HepG2 (cell line): Measurements from ENCODE around the gene MSANTD4. TPM values are rescaled to one million over a fixed set of nuclear protein-coding genes. Genes with fewer than 3 reads are reported as not detected.

Experiments used
- ATAC-seq: fragments of 200-7000 bp; cut with Tn5 transposase; 3 replicates; pipeline ENCODE4 v1.9.1; 2020; ENCODE audit warnings: mild to moderate bottlenecking, moderate library complexity
- BruUV-seq: library from RNA; stranded (reverse); fragments of 400-500 nt; replicated peaks from 2 replicates; lab custom pipeline; 2021; lab: Mats Ljungman, UMichigan
- CTCF ChIA-PET: fragments of 300-600 bp; formaldehyde crosslinking; extraction: SDS; loops from one replicate; lab custom pipeline; 2021; ENCODE audit warnings: low total read pairs, inconsistent platforms, low intra/inter-chr PET ratio; lab: Yijun Ruan, JAX
- POLR2A ChIA-PET: fragments of 350-600 bp; sonication (Branson Sonifier 250); formaldehyde crosslinking; loops from one replicate; lab custom pipeline; 2020; ENCODE audit warnings: antibody characterized with exemption, inconsistent platforms; lab: Yijun Ruan, JAX
- DNase-seq: peaks from one replicate; pipeline ENCODE4 v3.0.0-alpha.2; 2015; ENCODE audit warnings: low spot score
- FAIRE-seq: peaks from 3 replicates; lab custom pipeline; 2011; peaks lifted over from hg19 to GRCh38; lab: Jason Lieb, UNC
- H2AFZ ChIP-seq: one replicate; pipeline ENCODE4 v1.6.1; 2011; ENCODE audit warnings: low read length, inconsistent platforms
- H3K27ac ChIP-seq: fragments of 300-600 bp; 3 replicates; pipeline ENCODE4 v1.8.0; 2011; ENCODE audit warnings: mixed run types, mild to moderate bottlenecking, mixed read lengths, low read length, inconsistent platforms; ENCODE audit not compliant: insufficient read depth; ENCODE audit errors: extremely low read length
- H3K27me3 ChIP-seq, 2 experiments: fragments of 200-600 bp in 1 of 2; 2 replicates in 1 of 2; 3 replicates in 1 of 2; pipeline versions ENCODE4 v1.6.0 to v1.8.0; 2011; ENCODE audit warnings: low read length in 2 of 2, mild to moderate bottlenecking in 2 of 2, moderate library complexity in 2 of 2, inconsistent platforms in 1 of 2; ENCODE audit not compliant: insufficient read depth in 2 of 2, control insufficient read depth in 1 of 2
- H3K36me3 ChIP-seq, 2 experiments: fragments of 200-600 bp in 1 of 2; replicated peaks in 1 of 2; 2 replicates in 1 of 2; 3 replicates in 1 of 2; pipeline versions ENCODE4 v1.5.1 to v1.8.0; 2011; ENCODE audit warnings: low read length in 2 of 2, inconsistent platforms in 1 of 2; ENCODE audit not compliant: insufficient read depth in 2 of 2, control insufficient read depth in 1 of 2
- H3K4me1 ChIP-seq: 2 replicates; pipeline ENCODE4 v1.5.1; 2012; ENCODE audit warnings: low read length, inconsistent platforms; ENCODE audit not compliant: insufficient read depth
- H3K4me2 ChIP-seq: 2 replicates; pipeline ENCODE4 v1.6.0; 2011; ENCODE audit warnings: low read depth, low read length, inconsistent platforms
- H3K4me3 ChIP-seq, 3 experiments: fragments of 200-600 bp in 1 of 3; sonication (generic), shearing (Covaris generic) in 1 of 3; replicated peaks in 1 of 3; 2 replicates each; pipeline ENCODE4 v1.5.1; 2011 to 2016; ENCODE audit warnings: low read length in 3 of 3, inconsistent platforms in 2 of 3, low read depth in 2 of 3, mild to moderate bottlenecking in 2 of 3, control low read depth in 1 of 3, mixed read lengths in 1 of 3; ENCODE audit not compliant: insufficient read depth in 1 of 3
- H3K79me2 ChIP-seq: one replicate; pipeline ENCODE4 v1.6.1; 2011; ENCODE audit warnings: low read length, inconsistent platforms; ENCODE audit not compliant: insufficient read depth
- H3K9ac ChIP-seq: 2 replicates; pipeline ENCODE4 v1.6.0; 2011; ENCODE audit warnings: mild to moderate bottlenecking, low read depth, low read length, inconsistent platforms; ENCODE audit not compliant: insufficient read depth
- H3K9me3 ChIP-seq: 2 replicates; pipeline ENCODE4 v1.5.1; 2012; ENCODE audit warnings: mild to moderate bottlenecking, low read length
- H4K20me1 ChIP-seq: 2 replicates; pipeline ENCODE4 v1.6.0; 2011; ENCODE audit warnings: inconsistent platforms, mild to moderate bottlenecking, low read length, moderate library complexity; ENCODE audit not compliant: insufficient read depth
- CEBPG ChIP-seq: IDR thresholded peaks from 2 replicates; pipeline ENCODE4 v1.6.1; 2016
- EZH2 ChIP-seq: conservative IDR thresholded peaks from 2 replicates; pipeline ENCODE4 v1.6.1; 2012; ENCODE audit warnings: mild to moderate bottlenecking, low read depth, low read length, moderate library complexity
- FUBP1 ChIP-seq: sonication (generic); formaldehyde crosslinking; IDR thresholded peaks from 2 replicates; pipeline ENCODE4 v1.5.1; 2020; ENCODE audit warnings: missing genetic modification reagents, mild to moderate bottlenecking, borderline replicate concordance
- HOMEZ ChIP-seq: IDR thresholded peaks from 2 replicates; pipeline ENCODE4 v1.6.1; 2016; ENCODE audit warnings: low read depth
- JUN ChIP-seq: sonication (generic); formaldehyde crosslinking; IDR thresholded peaks from 2 replicates; pipeline ENCODE4 v1.4.0; 2020; ENCODE audit warnings: mild to moderate bottlenecking, missing genetic modification reagents
- KMT2B ChIP-seq: IDR thresholded peaks from 2 replicates; pipeline ENCODE4 v1.6.1; 2016; ENCODE audit warnings: missing genetic modification reagents, missing compliant biosample characterization
- TFDP1 ChIP-seq: IDR thresholded peaks from 2 replicates; pipeline ENCODE4 v1.6.1; 2016; ENCODE audit warnings: missing compliant biosample characterization, missing genetic modification reagents, borderline replicate concordance
- ZHX2 ChIP-seq, 2 experiments: sonication (generic) in 1 of 2; formaldehyde crosslinking in 1 of 2; IDR thresholded peaks; 2 replicates each; pipeline versions ENCODE4 v1.6.1 to v1.9.0; 2014 to 2022; ENCODE audit warnings: antibody characterized with exemption in 1 of 2, borderline replicate concordance in 1 of 2, inconsistent platforms in 1 of 2, low read depth in 1 of 2, missing genetic modification reagents in 1 of 2
- ZNF329 ChIP-seq: sonication (generic); formaldehyde crosslinking; IDR thresholded peaks from 2 replicates; pipeline ENCODE4 v1.9.0; 2021; ENCODE audit warnings: low read depth, mild to moderate bottlenecking, missing genetic modification reagents
- ZNF839 ChIP-seq: sonication (generic); formaldehyde crosslinking; IDR thresholded peaks from 2 replicates; pipeline ENCODE4 v1.4.0; 2020; ENCODE audit warnings: missing genetic modification reagents, mild to moderate bottlenecking, borderline replicate concordance
- WGBS: methylation state at CpG from one replicate; pipeline ENCODE4 v1.1.6; 2017; ENCODE audit warnings: low lambda C conversion rate; 5-methylcytosine and 5-hydroxymethylcytosine counted together
- in situ Hi-C: cut with HindIII; loops from 2 replicates; pipeline ENCODE4 v1.10.0; 2017; ENCODE audit warnings: low pct_unique_long_range_greater_than_20kb; ENCODE audit not compliant: extremely low pct_ligation_motif_present
- intact Hi-C: fragments of 100-400 bp; cut with micrococcal nuclease; formaldehyde crosslinking; loops from one replicate; pipeline ENCODE4 v1.10.0; 2022; ENCODE audit not compliant: unreplicated experiment
- polyA plus RNA-seq, 8 experiments: library from polyadenylated mRNA; depleted of rRNA in 3 of 8; stranded (reverse) in 7 of 8; unstranded in 1 of 8; fragments of >200 nt; fragmentation: Illumina TruSeq in 4 of 8; extraction: Trizol in 4 of 8; gene quantifications; 2 replicates each; pipeline versions ENCODE4 v1.2.1 to v1.2.3, GENCODE V29; 2011 to 2016; ENCODE audit warnings: low read depth in 4 of 8, missing spikeins in 1 of 8, mixed read lengths in 1 of 8; ENCODE audit not compliant: insufficient read depth in 1 of 8
- total RNA-seq, 5 experiments: library from RNA; depleted of rRNA; stranded (reverse); fragments of >200 nt; fragmentation: Illumina TruSeq; extraction: Trizol; gene quantifications; 2 replicates each; pipeline ENCODE4 v1.2.3, GENCODE V29; 2016; ENCODE audit warnings: low read depth in 1 of 5

MSANTD4 gene
- total and polyA plus RNA-seq, 2 of the 13 experiments (the other 11 are each of a cell fraction or from before 2014, with no cell fraction given) = 4.4 to 15.7 TPM

GRCh38 chr11:106021967-106022794 lies at the start of gene MSANTD4 (continued):
- TF ChIP-seq ZHX2 (IDR thresholded peaks at IDR 0.05; ENCODE audit: low read depth) (peak; percentile 63; the same call in 1 of the 2 replicates), ZHX2 (CRISPR knock-in tag; IDR thresholded peaks at IDR 0.05; ENCODE audit: borderline replicate concordance) (no peak), KMT2B (CRISPR knock-in tag) (peak; percentile 72; the same call in 1 of the 2 replicates), ZNF839 (CRISPR knock-in tag) (no peak), ZNF329 (no peak), EZH2 (no peak)

- WGBS = 70% methylated on average over 3 of the region's 3 CpGs
- DNase-seq (peak; percentile 35), FAIRE-seq (no peak), ATAC-seq (no peak)
- no peak overlapping the region for H2AFZ ChIP-seq
- peaks cover 4% of the 10 kb centered on the region for H3K4me1 ChIP-seq
- no peaks in the 10 kb centered on the region for H3K9me3 ChIP-seq
- BruUV-seq = no TSS peak
- no peak overlapping the region for H3K9ac ChIP-seq
- no peaks in the 10 kb centered on the region for H4K20me1 ChIP-seq
- H3K4me3 ChIP-seq = no peak overlapping the region
- POLR2A ChIA-PET = no interaction called here
- no peaks in the 10 kb centered on the region for H3K36me3 ChIP-seq
- no peak overlapping the region for H3K27ac ChIP-seq
- H3K79me2 ChIP-seq = no peaks in the 10 kb centered on the region
- CTCF ChIA-PET = no interaction called here
- no peak overlapping the region for H3K4me2 ChIP-seq
- H3K27me3 ChIP-seq = no peaks in the 10 kb centered on the region
- intact Hi-C loops (loop anchor here (10.0 kb wide), 1 partner anchor 1124 kb away; no protein-coding TSS in a partner anchor), in situ Hi-C loops (no loop called here)
- TF ChIP-seq CEBPG (CRISPR knock-in tag) (peak; percentile 81), HOMEZ (CRISPR knock-in tag) (0 out of 2 replicates have a peak, but pooled peaks have one; percentile 21), TFDP1 (no peak), FUBP1 (CRISPR knock-in tag) (no peak), JUN (CRISPR knock-in tag) (no peak)
Measured at GRCh38 chr11:106070606-106071005, 48.6 kb upstream of the MSANTD4 start.
